Epithelial cell of esophagus (primary cell): Measurements from ENCODE around the gene TBX1.
"Not testable (repeated sequence)": the region's sequence is repeated elsewhere in the genome, so short reads cannot be mapped to it uniquely, and the experiment has no call there.

Experiments
- DNase-seq: peaks from one replicate; pipeline ENCODE4 v3.0.0; 2010; ENCODE audit warnings: low read depth
- H3K4me3 ChIP-seq: 2 replicates; pipeline ENCODE4 v1.5.1; 2011; ENCODE audit warnings: mild to moderate bottlenecking, low read length, control low read depth
- TF ChIP-seq, protein P1 (sequence below): IDR thresholded peaks from 2 replicates; pipeline ENCODE4 v1.5.1; 2011; ENCODE audit warnings: low read depth, mild to moderate bottlenecking, low read length, control low read depth, inconsistent platforms; ENCODE audit not compliant: insufficient read depth; ENCODE audit errors: missing control alignments

Gene TBX1

DNA sequence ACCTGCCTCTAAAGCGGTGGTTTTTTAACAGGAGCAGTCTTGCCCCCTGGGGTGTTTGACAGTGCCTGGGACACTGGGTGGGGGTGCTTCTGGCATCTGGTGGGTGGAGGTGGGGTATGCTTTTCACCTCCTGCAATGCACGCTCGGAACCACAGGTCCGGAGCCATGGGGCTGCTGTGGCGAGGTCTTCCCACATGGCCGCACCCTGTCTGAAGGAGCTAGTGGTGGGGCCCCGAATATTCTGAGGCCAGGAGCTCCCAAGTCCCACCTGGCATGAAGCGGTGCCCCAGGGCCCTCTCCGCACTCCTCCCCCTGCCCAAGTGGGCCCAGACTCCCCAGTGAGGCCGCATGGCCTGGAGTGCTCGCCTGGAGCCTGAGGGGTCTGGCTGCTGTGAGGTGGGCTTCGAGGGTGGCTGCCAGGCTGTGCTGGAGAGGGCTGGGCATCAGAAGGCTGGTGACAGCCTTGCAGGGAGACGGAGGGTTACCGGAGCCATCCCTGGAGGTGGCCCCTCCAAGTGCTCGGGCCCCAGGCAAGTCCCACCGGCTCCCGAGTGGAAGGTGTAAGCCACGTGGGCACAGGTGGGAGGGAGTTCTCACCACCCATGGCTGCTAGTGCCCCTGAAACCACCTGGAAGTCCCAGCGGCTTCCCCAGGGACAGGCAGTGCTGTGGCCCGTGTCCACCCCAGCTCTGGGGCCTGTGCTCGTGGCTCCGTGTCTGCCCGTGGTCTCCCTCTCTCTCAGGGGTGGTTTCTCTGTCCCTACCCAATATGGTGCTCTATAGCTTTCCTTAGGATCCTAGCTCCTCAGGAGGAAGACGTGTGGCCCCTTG is 15.1 kb downstream of the TBX1 start:
- TF ChIP-seq, protein P1, sequence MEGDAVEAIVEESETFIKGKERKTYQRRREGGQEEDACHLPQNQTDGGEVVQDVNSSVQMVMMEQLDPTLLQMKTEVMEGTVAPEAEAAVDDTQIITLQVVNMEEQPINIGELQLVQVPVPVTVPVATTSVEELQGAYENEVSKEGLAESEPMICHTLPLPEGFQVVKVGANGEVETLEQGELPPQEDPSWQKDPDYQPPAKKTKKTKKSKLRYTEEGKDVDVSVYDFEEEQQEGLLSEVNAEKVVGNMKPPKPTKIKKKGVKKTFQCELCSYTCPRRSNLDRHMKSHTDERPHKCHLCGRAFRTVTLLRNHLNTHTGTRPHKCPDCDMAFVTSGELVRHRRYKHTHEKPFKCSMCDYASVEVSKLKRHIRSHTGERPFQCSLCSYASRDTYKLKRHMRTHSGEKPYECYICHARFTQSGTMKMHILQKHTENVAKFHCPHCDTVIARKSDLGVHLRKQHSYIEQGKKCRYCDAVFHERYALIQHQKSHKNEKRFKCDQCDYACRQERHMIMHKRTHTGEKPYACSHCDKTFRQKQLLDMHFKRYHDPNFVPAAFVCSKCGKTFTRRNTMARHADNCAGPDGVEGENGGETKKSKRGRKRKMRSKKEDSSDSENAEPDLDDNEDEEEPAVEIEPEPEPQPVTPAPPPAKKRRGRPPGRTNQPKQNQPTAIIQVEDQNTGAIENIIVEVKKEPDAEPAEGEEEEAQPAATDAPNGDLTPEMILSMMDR = no peak
- H3K4me3 ChIP-seq = no peak overlapping the region
- no peak for DNase-seq

DNA sequence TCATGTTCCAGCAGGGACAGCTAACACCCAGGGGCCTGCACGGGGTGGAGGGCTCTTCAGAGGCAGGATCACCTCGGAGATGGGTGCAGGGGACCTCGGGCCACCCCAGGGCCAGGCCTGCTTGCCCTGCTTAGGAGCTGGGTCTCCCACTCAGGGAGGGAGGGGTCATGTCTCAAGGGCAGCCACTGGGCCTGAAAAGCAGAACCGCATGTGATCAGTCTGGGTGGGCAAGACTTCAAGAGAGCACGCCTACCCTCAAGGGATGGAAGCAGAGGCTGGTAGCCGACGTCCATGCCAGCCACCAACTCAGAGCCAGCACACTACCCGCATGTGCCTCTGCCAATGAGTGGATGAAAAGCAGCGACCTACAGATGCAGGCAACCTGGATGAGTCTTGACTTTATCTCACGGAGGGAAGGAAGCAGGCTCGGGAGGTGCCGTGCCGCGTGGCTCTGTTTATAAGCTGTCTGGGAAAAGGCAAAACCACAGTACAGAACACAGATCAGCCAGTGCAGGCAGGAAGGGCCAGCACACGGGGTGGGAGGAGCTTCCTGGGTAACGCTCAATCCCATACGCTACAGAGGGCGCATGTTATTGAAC is 16.0 kb downstream of the TBX1 start:
- TF ChIP-seq, protein P1 = no peak
- no peak for DNase-seq
- H3K4me3 ChIP-seq = no peak overlapping the region

DNA sequence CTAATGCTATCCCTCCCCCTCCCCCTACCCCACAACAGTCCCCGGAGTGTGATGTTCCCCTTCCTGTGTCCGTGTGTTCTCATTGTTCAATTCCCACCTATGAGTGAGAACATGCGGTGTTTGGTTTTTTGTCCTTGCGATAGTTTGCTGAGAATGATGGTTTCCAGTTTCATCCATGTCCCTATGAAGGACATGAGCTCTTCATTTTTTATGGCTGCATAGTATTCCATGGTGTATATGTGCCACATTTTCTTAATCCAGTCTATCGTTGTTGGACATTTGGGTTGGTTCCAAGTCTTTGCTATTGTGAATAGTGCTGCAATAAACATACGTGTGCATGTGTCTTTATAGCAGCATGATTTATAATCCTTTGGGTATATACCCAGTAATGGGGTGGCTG is 16.6 kb downstream of the TBX1 start:
- H3K4me3 ChIP-seq = not testable (repeated sequence)

DNA sequence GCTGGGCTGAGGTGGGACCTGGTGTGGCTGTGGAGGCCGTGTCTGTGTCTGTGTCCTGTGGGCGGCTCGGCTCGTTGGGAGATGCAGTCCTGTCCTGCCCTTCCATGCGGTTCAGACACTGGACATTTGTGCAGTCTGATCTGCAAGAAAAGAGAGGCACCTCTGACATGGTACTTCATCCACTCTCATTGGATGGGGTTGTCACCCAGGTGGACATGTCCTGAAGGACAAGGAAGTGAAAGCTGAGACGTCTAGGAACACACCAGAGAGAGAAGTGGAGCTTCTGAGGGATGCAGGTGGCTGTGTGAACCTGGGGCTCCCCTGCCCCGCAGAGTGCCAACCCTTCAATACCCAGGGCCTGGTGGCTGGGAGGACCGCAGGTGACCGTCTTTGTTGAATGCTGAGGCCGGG is 18.4 kb downstream of the TBX1 start:
- no peak for DNase-seq
- H3K4me3 ChIP-seq = no peak overlapping the region
- TF ChIP-seq, protein P1 = no peak

More for the DNA sequence above, 16.6 kb downstream of the TBX1 start:
- not testable (repeated sequence) for DNase-seq

DNA sequence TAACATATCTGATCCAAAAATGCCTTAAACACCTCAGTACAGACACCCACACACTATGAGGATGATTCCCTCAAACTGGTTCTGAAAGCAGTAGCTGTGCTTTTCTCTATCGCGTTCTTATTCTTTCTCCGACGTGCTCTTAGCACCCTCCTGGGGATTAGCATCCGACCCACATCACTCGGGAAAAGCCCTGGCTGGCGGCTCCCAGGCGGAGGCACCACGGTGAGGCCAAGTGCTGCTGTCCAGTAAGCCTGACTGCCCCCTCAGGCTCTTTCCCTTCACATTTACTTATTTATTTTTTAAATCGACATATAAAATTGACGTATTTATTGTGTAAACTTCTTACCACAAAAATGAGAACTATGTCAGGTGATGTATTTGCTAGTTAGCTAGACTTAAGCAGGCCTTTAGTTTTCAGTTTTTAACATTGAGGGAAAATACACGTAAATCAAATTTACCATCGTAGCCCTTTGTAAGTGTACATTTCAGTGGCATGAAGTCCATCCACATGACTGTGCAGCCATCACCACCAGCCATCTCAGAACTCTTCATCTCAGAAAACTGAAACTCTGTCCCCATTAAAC is 19.2 kb downstream of the TBX1 start:
- TF ChIP-seq, protein P1 = no peak
- H3K4me3 ChIP-seq = no peak overlapping the region
- DNase-seq = no peak

DNA sequence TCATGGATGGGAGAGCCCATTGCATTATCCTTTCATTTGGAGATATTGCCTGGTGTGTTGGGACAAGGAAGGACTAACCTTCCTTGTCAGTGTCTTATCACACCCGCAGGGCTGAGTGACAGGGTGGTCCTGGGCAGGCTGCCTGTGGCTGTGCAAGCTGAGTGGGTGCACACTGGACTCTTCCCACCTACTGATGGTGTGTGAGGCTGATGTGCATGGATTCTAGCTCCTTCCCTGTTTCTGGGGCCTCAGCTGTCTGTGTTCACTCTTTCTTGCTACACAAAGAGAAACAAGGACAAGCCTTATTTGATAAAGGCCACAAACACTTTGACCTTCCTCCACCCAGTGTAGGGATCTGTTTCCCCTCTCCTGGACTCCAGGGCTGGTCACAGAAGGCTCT is 22.0 kb downstream of the TBX1 start:
- DNase-seq = no peak
- H3K4me3 ChIP-seq = no peak overlapping the region
- TF ChIP-seq, protein P1 = no peak

DNA sequence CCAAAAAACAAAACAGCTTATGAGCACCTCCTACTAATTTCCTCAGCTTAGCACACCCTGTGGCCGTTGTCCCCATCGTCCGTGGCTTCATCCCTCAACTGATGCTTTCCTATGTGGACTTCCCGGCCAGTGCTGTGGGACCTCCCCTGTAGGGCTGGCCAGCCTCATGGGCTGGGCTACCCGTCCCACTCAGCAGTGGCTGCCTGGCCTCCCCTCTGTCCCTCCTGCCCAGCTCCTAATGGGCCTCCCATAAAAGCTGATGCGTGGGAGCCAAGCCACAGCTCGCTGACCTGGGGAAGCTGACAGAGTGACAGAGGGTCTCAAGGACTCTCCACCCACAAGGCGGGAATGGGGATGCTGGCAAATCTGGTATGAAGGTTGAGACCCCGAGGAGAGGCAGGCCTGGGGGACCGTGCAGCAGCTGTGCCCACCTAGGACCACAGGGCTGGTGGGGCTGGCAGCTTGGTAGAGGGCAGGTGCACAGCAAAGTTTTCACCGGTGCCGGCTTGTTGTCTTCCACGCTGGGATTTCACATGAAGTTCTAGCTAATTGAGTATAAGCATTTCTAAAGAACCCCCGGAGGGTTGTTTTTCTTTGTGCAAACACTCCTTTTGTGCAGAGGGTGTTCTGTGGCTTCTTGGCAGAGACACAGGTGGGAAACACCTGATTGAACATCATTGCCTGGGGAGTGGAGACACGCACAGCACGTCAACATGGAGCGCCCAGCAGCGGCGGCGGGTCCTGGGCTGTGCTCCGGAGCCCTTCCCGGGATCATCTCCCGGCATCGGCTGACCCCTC is 23.2 kb downstream of the TBX1 start:
- no peak overlapping the region for H3K4me3 ChIP-seq
- TF ChIP-seq, protein P1 = no peak
- DNase-seq = no peak
